K562 (cell line): ENCODE results near the gene AMER3. TPM values are rescaled to one million over a fixed set of nuclear protein-coding genes. Genes with fewer than 3 reads are reported as not detected.
"Not testable (repeated sequence)": the region's sequence is repeated elsewhere in the genome, so short reads cannot be mapped to it uniquely, and the experiment has no call there.

ENCODE experiments used
- ATAC-seq: fragments of 200-7000 bp; cut with Tn5 transposase; 3 replicates; pipeline ENCODE4 v1.9.1; 2020; ENCODE audit warnings: moderate library complexity
- BruUV-seq: library from RNA; stranded (reverse); fragments of 400-500 nt; replicated peaks from 2 replicates; lab custom pipeline; 2021; lab: Mats Ljungman, UMichigan
- CTCF ChIA-PET: fragments of 300-600 bp; formaldehyde crosslinking; extraction: SDS; loops from one replicate; lab custom pipeline; 2021; ENCODE audit warnings: low intra/inter-chr PET ratio; lab: Yijun Ruan, JAX
- POLR2A ChIA-PET: fragments of 300-600, 350-650 bp; sonication (Branson Sonifier 250); formaldehyde crosslinking; extraction: SDS; loops from one replicate; lab custom pipeline; 2021; ENCODE audit warnings: antibody characterized with exemption, inconsistent platforms; lab: Yijun Ruan, JAX
- DNase-seq, 4 experiments: peaks; one replicate each; pipeline versions ENCODE4 v3.0.0 to v3.0.0-alpha.2; 2011 to 2018; ENCODE audit warnings: low spot score in 3 of 4, mixed read lengths in 3 of 4; ENCODE audit errors: extremely low read depth in 1 of 4
- FAIRE-seq: peaks from 2 replicates; lab custom pipeline; 2011; peaks lifted over from hg19 to GRCh38; lab: Jason Lieb, UNC
- H2AFZ ChIP-seq: 2 replicates; pipeline ENCODE4 v1.6.0; 2011; ENCODE audit warnings: low read depth, low read length, control low read depth, inconsistent platforms
- H3K27ac ChIP-seq: fragments of 200-600 bp; 3 replicates; pipeline ENCODE4 v1.8.0; 2011; ENCODE audit warnings: low read depth, mild to moderate bottlenecking, control low read depth, inconsistent platforms, low read length, moderate library complexity, mixed read lengths; ENCODE audit errors: extremely low read depth
- H3K27me3 ChIP-seq, 2 experiments: fragments of 300-600 bp in 1 of 2; 2 replicates in 1 of 2; 3 replicates in 1 of 2; pipeline versions ENCODE4 v1.6.0 to v1.8.0; 2011; ENCODE audit warnings: inconsistent platforms in 2 of 2, low read length in 2 of 2, mild to moderate bottlenecking in 1 of 2, mixed read lengths in 1 of 2, moderate library complexity in 1 of 2; ENCODE audit not compliant: control insufficient read depth in 2 of 2, insufficient read depth in 2 of 2
- H3K36me3 ChIP-seq: fragments of 300-600 bp; 3 replicates; pipeline ENCODE4 v1.8.0; 2011; ENCODE audit warnings: mild to moderate bottlenecking, low read length, inconsistent platforms; ENCODE audit not compliant: control insufficient read depth, insufficient read depth
- H3K4me1 ChIP-seq, 2 experiments: fragments of 200-600 bp in 1 of 2; replicated peaks in 1 of 2; 2 replicates in 1 of 2; 3 replicates in 1 of 2; pipeline versions ENCODE4 v1.5.1 to v1.8.0; 2011; ENCODE audit warnings: inconsistent platforms in 2 of 2, low read length in 2 of 2, mild to moderate bottlenecking in 1 of 2, mixed read lengths in 1 of 2, moderate library complexity in 1 of 2; ENCODE audit not compliant: control insufficient read depth in 2 of 2, insufficient read depth in 2 of 2
- H3K4me2 ChIP-seq: 2 replicates; pipeline ENCODE4 v1.6.1; 2011; ENCODE audit warnings: low read length, control low read depth, inconsistent platforms, mixed read lengths; ENCODE audit not compliant: insufficient read depth
- H3K4me3 ChIP-seq: fragments of 200-600 bp; sonication (generic), shearing (Covaris generic); 2 replicates; pipeline ENCODE4 v1.5.1; 2016; ENCODE audit warnings: control low read depth, inconsistent platforms
- H3K79me2 ChIP-seq: fragments of 200-600 bp; 3 replicates; pipeline ENCODE4 v1.8.0; 2011; ENCODE audit warnings: low read length, inconsistent platforms; ENCODE audit not compliant: control insufficient read depth, insufficient read depth
- H3K9ac ChIP-seq, 2 experiments: 2 replicates each; pipeline versions ENCODE4 v1.6.0 to v1.6.1; 2011; ENCODE audit warnings: low read depth in 2 of 2, low read length in 2 of 2, control low read depth in 1 of 2, inconsistent platforms in 1 of 2, mild to moderate bottlenecking in 1 of 2, mixed read lengths in 1 of 2; ENCODE audit not compliant: insufficient read depth in 1 of 2
- H3K9me1 ChIP-seq: one replicate; pipeline ENCODE4 v1.6.0; 2011; ENCODE audit warnings: inconsistent platforms, mild to moderate bottlenecking, low read length, moderate library complexity; ENCODE audit not compliant: control insufficient read depth, insufficient read depth
- H3K9me3 ChIP-seq: replicated peaks from 2 replicates; pipeline ENCODE4 v1.5.1; 2011; ENCODE audit warnings: low read depth, low read length, inconsistent platforms; ENCODE audit not compliant: control insufficient read depth, insufficient read depth
- H4K20me1 ChIP-seq: replicated peaks from 2 replicates; pipeline ENCODE4 v1.6.1; 2011; ENCODE audit warnings: low read length, inconsistent platforms, mixed read lengths; ENCODE audit not compliant: control insufficient read depth, insufficient read depth
- CCAR2 ChIP-seq: fragments of 200-400 bp; formaldehyde crosslinking; IDR thresholded peaks from 2 replicates; pipeline ENCODE4 v1.6.1; 2017; ENCODE audit warnings: mild to moderate bottlenecking, low read depth, low read length
- FOXM1 ChIP-seq, 2 experiments: fragments of 450-650 bp in 1 of 2; sonication (generic) in 1 of 2; formaldehyde crosslinking in 1 of 2; IDR thresholded peaks; 2 replicates each; pipeline versions ENCODE4 v1.6.1 to v1.9.0; 2017 to 2022; ENCODE audit warnings: low read depth in 2 of 2, mild to moderate bottlenecking in 2 of 2, missing genetic modification reagents in 1 of 2, moderate library complexity in 1 of 2
- TRIM24 ChIP-seq, 2 experiments: fragments of 450-650 bp; IDR thresholded peaks; 2 replicates each; pipeline ENCODE4 v1.6.1; 2016
- ZNF41 ChIP-seq: fragments of 250-450 bp; sonication (Bioruptor Pico); conservative IDR thresholded peaks from 2 replicates; pipeline ENCODE4 v1.4.0; 2020; ENCODE audit warnings: mild to moderate bottlenecking
- WGBS: fragments of 100-300 bp; shearing (Covaris generic); methylation state at CpG from one replicate; pipeline ENCODE4 v1.1.6; 2016; ENCODE audit warnings: low coverage, mixed read lengths; ENCODE audit not compliant: insufficient coverage; ENCODE audit errors: missing lambda C conversion rate; 5-methylcytosine and 5-hydroxymethylcytosine counted together
- in situ Hi-C: fragments of 300-500 bp; cut with MboI; formaldehyde crosslinking; loops from 4 replicates; pipeline ENCODE4 v1.15.0; 2018; ENCODE audit warnings: inconsistent platforms, mixed read lengths
- intact Hi-C: fragments of 100-400 bp; cut with micrococcal nuclease; formaldehyde crosslinking; loops from 2 replicates; pipeline ENCODE4 v1.14.2; 2022
- polyA plus RNA-seq, 8 experiments: library from polyadenylated mRNA; depleted of rRNA in 4 of 8; stranded (reverse) in 5 of 8; unstranded in 3 of 8; fragments of >200 nt; fragmentation: Nextera tagmentation in 2 of 8; fragmentation: Illumina TruSeq in 1 of 8; extraction: Ambion mirVana in 2 of 8; extraction: Trizol in 1 of 8; gene quantifications; 2 replicates each; pipeline versions ENCODE4 v1.2.1 to v1.2.3, GENCODE V29; 2011 to 2014; ENCODE audit warnings: inconsistent platforms in 1 of 8, missing spikeins in 1 of 8
- total RNA-seq, 7 experiments: library from RNA; depleted of rRNA in 6 of 7; stranded (reverse); fragments of >200 nt in 6 of 7; fragmentation: Illumina TruSeq in 2 of 7; extraction: Trizol in 2 of 7; gene quantifications; 2 replicates each; pipeline versions ENCODE4 v1.2.1 to v1.2.3, GENCODE V29; 2011 to 2021; ENCODE audit warnings: low replicate concordance in 1 of 7
- TF ChIP-seq, protein P1 (sequence below), 2 experiments: fragments of 450-650 bp; IDR thresholded peaks; 2 replicates each; pipeline ENCODE4 v1.6.1; 2016; ENCODE audit warnings: mild to moderate bottlenecking in 2 of 2, borderline replicate concordance in 1 of 2, low read depth in 1 of 2, moderate library complexity in 1 of 2
- TF ChIP-seq, protein P2 (sequence below): IDR thresholded peaks from 2 replicates; pipeline ENCODE4 v1.6.1; 2012; ENCODE audit warnings: low read depth, low read length, improper control_type of control experiment, borderline replicate concordance

AMER3 gene
- total and polyA plus RNA-seq, 9 of the 15 experiments (the other 6 are each of a cell fraction or from before 2014, with no cell fraction given) = not detected

DNA sequence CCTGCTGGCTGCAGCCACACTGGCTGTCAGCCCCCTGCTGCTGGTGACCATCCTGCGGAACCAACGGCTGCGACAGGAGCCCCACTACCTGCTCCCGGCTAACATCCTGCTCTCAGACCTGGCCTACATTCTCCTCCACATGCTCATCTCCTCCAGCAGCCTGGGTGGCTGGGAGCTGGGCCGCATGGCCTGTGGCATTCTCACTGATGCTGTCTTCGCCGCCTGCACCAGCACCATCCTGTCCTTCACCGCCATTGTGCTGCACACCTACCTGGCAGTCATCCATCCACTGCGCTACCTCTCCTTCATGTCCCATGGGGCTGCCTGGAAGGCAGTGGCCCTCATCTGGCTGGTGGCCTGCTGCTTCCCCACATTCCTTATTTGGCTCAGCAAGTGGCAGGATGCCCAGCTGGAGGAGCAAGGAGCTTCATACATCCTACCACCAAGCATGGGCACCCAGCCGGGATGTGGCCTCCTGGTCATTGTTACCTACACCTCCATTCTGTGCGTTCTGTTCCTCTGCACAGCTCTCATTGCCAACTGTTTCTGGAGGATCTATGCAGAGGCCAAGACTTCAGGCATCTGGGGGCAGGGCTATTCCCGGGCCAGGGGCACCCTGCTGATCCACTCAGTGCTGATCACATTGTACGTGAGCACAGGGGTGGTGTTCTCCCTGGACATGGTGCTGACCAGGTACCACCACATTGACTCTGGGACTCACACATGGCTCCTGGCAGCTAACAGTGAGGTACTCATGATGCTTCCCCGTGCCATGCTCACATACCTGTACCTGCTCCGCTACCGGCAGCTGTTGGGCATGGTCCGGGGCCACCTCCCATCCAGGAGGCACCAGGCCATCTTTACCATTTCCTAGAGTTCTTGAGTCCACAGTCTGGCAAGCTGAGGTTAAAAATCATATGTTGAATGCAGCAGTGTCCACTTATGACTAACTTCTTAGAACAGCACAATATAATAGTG, 25.7 kb upstream of the AMER3 start (continued):
- TF ChIP-seq, protein P1, sequence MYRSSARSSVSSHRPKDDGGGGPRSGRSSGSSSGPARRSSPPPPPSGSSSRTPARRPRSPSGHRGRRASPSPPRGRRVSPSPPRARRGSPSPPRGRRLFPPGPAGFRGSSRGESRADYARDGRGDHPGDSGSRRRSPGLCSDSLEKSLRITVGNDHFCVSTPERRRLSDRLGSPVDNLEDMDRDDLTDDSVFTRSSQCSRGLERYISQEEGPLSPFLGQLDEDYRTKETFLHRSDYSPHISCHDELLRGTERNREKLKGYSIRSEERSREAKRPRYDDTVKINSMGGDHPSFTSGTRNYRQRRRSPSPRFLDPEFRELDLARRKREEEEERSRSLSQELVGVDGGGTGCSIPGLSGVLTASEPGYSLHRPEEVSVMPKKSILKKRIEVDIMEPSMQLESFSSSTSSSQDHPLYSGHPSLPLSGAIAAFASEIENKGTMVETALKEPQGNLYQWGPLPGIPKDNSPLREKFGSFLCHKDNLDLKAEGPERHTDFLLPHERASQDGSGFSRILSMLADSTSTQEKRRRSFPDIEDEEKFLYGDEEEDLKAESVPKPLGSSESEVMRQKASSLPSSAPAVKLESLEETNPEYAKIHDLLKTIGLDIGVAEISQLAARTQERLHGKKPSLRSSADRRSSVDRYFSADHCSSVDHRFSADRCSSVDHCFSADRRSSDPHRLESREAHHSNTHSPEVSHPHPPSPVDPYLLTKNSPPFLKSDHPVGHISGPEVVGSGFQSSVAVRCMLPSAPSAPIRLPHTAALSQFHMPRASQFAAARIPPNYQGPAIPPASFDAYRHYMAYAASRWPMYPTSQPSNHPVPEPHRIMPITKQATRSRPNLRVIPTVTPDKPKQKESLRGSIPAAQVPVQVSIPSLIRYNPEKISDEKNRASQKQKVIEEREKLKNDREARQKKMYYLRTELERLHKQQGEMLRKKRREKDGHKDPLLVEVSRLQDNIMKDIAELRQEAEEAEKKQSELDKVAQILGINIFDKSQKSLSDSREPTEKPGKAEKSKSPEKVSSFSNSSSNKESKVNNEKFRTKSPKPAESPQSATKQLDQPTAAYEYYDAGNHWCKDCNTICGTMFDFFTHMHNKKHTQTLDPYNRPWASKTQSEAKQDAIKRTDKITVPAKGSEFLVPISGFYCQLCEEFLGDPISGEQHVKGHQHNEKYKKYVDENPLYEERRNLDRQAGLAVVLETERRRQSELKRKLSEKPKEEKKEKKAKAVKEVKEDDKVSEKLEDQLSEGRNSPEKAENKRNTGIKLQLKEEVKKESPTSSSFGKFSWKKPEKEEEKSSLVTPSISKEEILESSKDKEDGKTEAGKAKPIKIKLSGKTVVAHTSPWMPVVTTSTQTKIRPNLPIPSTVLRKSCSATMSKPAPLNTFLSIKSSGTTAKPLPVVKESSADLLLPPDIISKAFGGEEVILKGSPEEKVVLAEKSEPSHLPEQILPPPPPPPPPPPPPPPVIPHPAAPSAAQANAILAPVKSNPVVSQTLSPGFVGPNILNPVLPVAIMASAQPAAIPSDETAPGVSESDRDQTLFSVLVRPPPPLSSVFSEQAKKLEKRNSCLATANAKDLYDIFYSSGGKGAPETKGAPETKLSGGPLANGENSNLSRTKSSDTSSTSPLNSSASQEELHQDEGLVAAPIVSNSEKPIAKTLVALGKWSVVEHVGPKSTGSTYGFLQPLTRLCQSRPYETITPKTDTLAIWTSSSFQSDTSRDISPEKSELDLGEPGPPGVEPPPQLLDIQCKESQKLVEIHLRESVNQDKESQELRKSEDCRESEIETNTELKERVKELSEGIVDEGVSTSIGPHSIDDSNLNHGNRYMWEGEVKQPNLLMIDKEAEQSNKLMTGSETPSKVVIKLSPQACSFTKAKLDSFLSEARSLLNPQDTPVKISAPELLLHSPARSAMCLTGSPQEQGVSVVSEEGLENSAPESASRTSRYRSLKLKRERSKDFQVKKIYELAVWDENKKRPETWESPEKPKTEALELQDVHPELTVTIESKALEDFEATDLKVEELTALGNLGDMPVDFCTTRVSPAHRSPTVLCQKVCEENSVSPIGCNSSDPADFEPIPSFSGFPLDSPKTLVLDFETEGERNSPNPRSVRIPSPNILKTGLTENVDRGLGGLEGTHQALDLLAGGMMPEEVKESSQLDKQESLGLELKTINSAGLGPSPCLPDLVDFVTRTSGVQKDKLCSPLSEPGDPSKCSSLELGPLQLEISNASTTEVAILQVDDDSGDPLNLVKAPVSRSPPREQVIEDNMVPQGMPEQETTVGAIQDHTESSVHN (IDR thresholded peaks at IDR 0.05; ENCODE audit: borderline replicate concordance in 1 of 2, low read depth in 1 of 2) = no peak
- TF ChIP-seq ZNF41 (CRISPR knock-in tag) (no peak), FOXM1 (IDR thresholded peaks at IDR 0.05; ENCODE audit: low read depth) (no peak), FOXM1 (CRISPR knock-in tag; IDR thresholded peaks at IDR 0.05; ENCODE audit: low read depth) (no peak), TRIM24 (IDR thresholded peaks at IDR 0.05) (no peak), CCAR2 (no peak)
- TF ChIP-seq, protein P2, sequence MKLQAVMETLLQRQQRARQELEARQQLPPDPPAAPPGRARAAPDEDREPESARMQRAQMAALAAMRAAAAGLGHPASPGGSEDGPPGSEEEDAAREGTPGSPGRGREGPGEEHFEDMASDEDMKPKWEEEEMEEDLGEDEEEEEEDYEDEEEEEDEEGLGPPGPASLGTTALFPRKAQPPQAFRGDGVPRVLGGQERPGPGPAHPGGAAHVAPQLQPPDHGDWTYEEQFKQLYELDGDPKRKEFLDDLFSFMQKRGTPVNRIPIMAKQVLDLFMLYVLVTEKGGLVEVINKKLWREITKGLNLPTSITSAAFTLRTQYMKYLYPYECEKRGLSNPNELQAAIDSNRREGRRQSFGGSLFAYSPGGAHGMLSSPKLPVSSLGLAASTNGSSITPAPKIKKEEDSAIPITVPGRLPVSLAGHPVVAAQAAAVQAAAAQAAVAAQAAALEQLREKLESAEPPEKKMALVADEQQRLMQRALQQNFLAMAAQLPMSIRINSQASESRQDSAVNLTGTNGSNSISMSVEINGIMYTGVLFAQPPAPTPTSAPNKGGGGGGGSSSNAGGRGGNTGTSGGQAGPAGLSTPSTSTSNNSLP = no peak

DNA sequence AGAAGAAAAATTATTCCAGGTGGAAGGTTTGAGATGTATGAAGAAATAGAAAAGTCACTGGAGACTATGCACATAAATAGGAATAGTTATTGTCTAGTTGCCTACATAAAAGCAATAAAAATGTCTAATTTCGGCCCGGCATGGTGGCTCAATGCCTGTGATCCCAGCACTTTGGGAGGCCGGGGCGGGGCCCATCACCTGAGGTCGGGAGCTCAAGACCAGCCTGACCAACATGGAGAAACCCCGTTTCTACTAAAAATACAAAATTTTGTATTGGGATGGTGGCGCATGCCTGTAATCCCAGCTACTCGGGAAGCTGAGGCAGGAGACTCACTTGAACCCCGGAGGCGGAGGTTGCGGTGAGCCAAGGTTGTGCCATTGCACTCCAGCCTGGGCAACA, 23.1 kb upstream of the AMER3 start:
- POLR2A ChIA-PET, BruUV-seq, H2AFZ ChIP-seq, H3K9me1 ChIP-seq, CTCF ChIA-PET, intact Hi-C loops, H3K36me3 ChIP-seq, ATAC-seq, H3K9me3 ChIP-seq, H3K4me2 ChIP-seq, H3K4me3 ChIP-seq, H4K20me1 ChIP-seq, in situ Hi-C loops, H3K9ac ChIP-seq, H3K27ac ChIP-seq, DNase-seq, FAIRE-seq, H3K79me2 ChIP-seq: not testable (repeated sequence)
- Histone ChIP-seq H3K4me1 (peaks cover under 1 to 15% of the 10 kb centered on the region in 2 experiments; a peak in 3 of 5 replicates), H3K27me3 (peaks cover 11 to 46% of the 10 kb centered on the region in 2 experiments; a peak in 4 of 5 replicates)
- WGBS = 19% methylated on average over 11 of the region's 11 CpGs
